ENCODE data around the gene AQP2. TPM values are rescaled to one million over a fixed set of nuclear protein-coding genes. Genes with fewer than 3 reads are reported as not detected.

Gene AQP2
- total RNA-seq, 4 donors from 2014 or later: not detected

GRCh38 chr12:49933796-49934195 is 16.7 kb upstream of the AQP2 start:
- Histone ChIP-seq H3K36me3 (no peaks in the 10 kb centered on the region), H3K27ac (no peak overlapping the region), H3K4me3 (no peak overlapping the region), H3K9me3 (no peaks in the 10 kb centered on the region), H3K4me1 (no peaks in the 10 kb centered on the region), H3K27me3 (no peaks in the 10 kb centered on the region)
- WGBS, 2 donors (ENCODE audit: low coverage in 1 of 2): 82% methylated on average over 5 of the region's 5 CpGs; no CpG with 5 or more reads in 1 of the 2 donors
- intact Hi-C loops (cut with DNase I; ENCODE audit: low total_unique reads) (no loop called here), in situ Hi-C loops (cut with MboI; ENCODE audit: low pct_ligation_motif_present in 1 of 4, low pct_unique_long_range_greater_than_20kb in 1 of 4, low sequenced_read_pairs in 3 of 4) (no loop called here)
- DNase-seq: no peak
- no peak for TF ChIP-seq CTCF (IDR thresholded peaks at IDR 0.05)
- TF ChIP-seq EP300 (IDR thresholded peaks at IDR 0.05; ENCODE audit: low read depth): no peak
- no peak for TF ChIP-seq POLR2A (IDR thresholded peaks at IDR 0.05)
- no peak for TF ChIP-seq POLR2AphosphoS5 (IDR thresholded peaks at IDR 0.05)

DNA sequence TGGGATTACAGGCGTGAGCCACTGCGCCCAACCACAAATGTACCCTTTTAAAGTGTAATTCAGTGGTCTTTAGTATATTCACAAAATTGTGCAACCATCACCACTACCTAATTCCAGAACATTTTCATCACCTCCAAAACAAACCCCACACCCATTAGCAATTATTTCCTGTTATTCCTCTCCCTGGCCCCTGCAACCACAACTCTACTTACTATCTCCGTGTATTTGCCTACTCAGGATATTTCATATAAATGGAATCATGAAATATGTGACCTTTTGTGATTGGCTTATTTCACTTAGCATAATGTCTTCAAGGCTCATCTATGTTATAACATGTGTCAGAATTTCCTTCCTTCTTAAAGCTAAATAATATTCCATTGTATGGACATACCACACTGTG is 16.0 kb upstream of the AQP2 start:
- WGBS, 2 donors (ENCODE audit: low coverage in 1 of 2): 90 to 93% methylated on average over 3 of the region's 3 CpGs

DNA sequence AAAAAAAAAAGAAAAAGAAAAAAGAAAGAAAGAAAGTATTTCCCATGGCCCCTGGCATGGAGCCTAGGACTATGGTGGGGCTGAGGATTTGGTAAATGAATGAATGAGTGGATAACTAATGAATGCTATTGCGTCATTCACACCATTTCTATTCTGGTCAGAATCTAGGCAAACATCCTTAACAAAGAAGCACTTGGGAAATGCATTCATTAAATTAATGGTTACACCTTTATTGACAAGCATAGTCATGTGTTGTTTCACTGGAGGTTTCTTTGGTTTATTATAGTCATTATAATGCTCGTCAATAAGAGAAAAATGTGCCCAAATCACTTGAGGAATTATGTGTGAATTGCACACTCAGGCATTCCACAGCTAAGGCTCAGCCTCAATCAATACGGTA is 13.6 kb upstream of the AQP2 start:
- H3K27ac ChIP-seq: no peak overlapping the region
- WGBS, 2 donors (ENCODE audit: low coverage in 1 of 2): 84 to 94% methylated on average over 3 of the region's 3 CpGs
- in situ Hi-C loops (cut with MboI; ENCODE audit: low pct_ligation_motif_present in 1 of 4, low pct_unique_long_range_greater_than_20kb in 1 of 4, low sequenced_read_pairs in 3 of 4): no loop called here

More for the DNA sequence above, 16.0 kb upstream of the AQP2 start:
- Histone ChIP-seq H3K4me1 (no peaks in the 10 kb centered on the region), H3K27ac (no peak overlapping the region), H3K9me3 (no peaks in the 10 kb centered on the region), H3K36me3 (no peaks in the 10 kb centered on the region), H3K27me3 (no peaks in the 10 kb centered on the region), H3K4me3 (no peak overlapping the region)
- TF ChIP-seq POLR2AphosphoS5 (IDR thresholded peaks at IDR 0.05) (no peak), CTCF (IDR thresholded peaks at IDR 0.05) (no peak), POLR2A (IDR thresholded peaks at IDR 0.05) (no peak), EP300 (IDR thresholded peaks at IDR 0.05; ENCODE audit: low read depth) (no peak)
- intact Hi-C loops (cut with DNase I; ENCODE audit: low total_unique reads) (no loop called here), in situ Hi-C loops (cut with MboI; ENCODE audit: low pct_ligation_motif_present in 1 of 4, low pct_unique_long_range_greater_than_20kb in 1 of 4, low sequenced_read_pairs in 3 of 4) (no loop called here)
- DNase-seq: no peak

GRCh38 chr12:49937639-49938300 is 12.8 kb upstream of the AQP2 start:
- Histone ChIP-seq H3K9me3 (no peaks in the 10 kb centered on the region), H3K4me3 (no peak overlapping the region), H3K36me3 (no peaks in the 10 kb centered on the region), H3K4me1 (no peaks in the 10 kb centered on the region), H3K27ac (no peak overlapping the region), H3K27me3 (no peaks in the 10 kb centered on the region)
- in situ Hi-C loops (cut with MboI; ENCODE audit: low pct_ligation_motif_present in 1 of 4, low pct_unique_long_range_greater_than_20kb in 1 of 4, low sequenced_read_pairs in 3 of 4) (no loop called here), intact Hi-C loops (cut with DNase I; ENCODE audit: low total_unique reads) (no loop called here)
- 92% methylated on average over 7 of the region's 8 CpGs; no CpG with 5 or more reads in 1 of the 2 donors for WGBS, 2 donors (ENCODE audit: low coverage in 1 of 2)
- TF ChIP-seq CTCF (IDR thresholded peaks at IDR 0.05): no peak
- TF ChIP-seq POLR2AphosphoS5 (IDR thresholded peaks at IDR 0.05): no peak
- no peak for TF ChIP-seq POLR2A (IDR thresholded peaks at IDR 0.05)
- TF ChIP-seq EP300 (IDR thresholded peaks at IDR 0.05; ENCODE audit: low read depth): no peak
- no peak for DNase-seq

More for the DNA sequence above, 13.6 kb upstream of the AQP2 start:
- no peak for DNase-seq
- Histone ChIP-seq H3K4me3 (no peak overlapping the region), H3K36me3 (no peaks in the 10 kb centered on the region), H3K4me1 (no peaks in the 10 kb centered on the region), H3K9me3 (no peaks in the 10 kb centered on the region), H3K27me3 (no peaks in the 10 kb centered on the region)
- intact Hi-C loops (cut with DNase I; ENCODE audit: low total_unique reads): no loop called here
- TF ChIP-seq POLR2AphosphoS5 (IDR thresholded peaks at IDR 0.05) (no peak), POLR2A (IDR thresholded peaks at IDR 0.05) (no peak), CTCF (IDR thresholded peaks at IDR 0.05) (no peak), EP300 (IDR thresholded peaks at IDR 0.05; ENCODE audit: low read depth) (no peak)
